Activated T-cell treated with anti-CD3 and anti-CD28 coated beads for 1 hour (primary cell): ENCODE results near the gene KRTAP5-4.

Experiments used
- DNase-seq: peaks from one replicate; pipeline ENCODE4 v3.0.0-alpha.2; 2020; ENCODE audit warnings: low read depth

The KRTAP5-4 gene

GRCh38 chr11:1572197-1573076 is 49.5 kb downstream of the KRTAP5-4 start, which contains the start of gene DUSP8:
TSS of gene DUSP8 (minus strand) at chr11:1572271. CDS start at chr11:1565826, 6,445 bp downstream.
- peak; percentile 94 for DNase-seq

GRCh38 chr11:1571760-1572196 is 50.2 kb downstream of the KRTAP5-4 start:
- no peak for DNase-seq
